ENCODE data around the gene FAM219A.

FAM219A gene

GRCh38 chr9:34502891-34503290 is 44.5 kb upstream of the FAM219A start:
- in situ Hi-C loops (cut with MboI; ENCODE audit: low pct_unique_long_range_greater_than_20kb, low sequenced_read_pairs, unreplicated experiment), result no loop called here
- TF ChIP-seq, protein P1, sequence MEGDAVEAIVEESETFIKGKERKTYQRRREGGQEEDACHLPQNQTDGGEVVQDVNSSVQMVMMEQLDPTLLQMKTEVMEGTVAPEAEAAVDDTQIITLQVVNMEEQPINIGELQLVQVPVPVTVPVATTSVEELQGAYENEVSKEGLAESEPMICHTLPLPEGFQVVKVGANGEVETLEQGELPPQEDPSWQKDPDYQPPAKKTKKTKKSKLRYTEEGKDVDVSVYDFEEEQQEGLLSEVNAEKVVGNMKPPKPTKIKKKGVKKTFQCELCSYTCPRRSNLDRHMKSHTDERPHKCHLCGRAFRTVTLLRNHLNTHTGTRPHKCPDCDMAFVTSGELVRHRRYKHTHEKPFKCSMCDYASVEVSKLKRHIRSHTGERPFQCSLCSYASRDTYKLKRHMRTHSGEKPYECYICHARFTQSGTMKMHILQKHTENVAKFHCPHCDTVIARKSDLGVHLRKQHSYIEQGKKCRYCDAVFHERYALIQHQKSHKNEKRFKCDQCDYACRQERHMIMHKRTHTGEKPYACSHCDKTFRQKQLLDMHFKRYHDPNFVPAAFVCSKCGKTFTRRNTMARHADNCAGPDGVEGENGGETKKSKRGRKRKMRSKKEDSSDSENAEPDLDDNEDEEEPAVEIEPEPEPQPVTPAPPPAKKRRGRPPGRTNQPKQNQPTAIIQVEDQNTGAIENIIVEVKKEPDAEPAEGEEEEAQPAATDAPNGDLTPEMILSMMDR (IDR thresholded peaks at IDR 0.05; ENCODE audit: extremely low read depth, insufficient read depth, missing control alignments), result no peak
- DNase-seq (ENCODE audit: low spot score), result no peak

DNA sequence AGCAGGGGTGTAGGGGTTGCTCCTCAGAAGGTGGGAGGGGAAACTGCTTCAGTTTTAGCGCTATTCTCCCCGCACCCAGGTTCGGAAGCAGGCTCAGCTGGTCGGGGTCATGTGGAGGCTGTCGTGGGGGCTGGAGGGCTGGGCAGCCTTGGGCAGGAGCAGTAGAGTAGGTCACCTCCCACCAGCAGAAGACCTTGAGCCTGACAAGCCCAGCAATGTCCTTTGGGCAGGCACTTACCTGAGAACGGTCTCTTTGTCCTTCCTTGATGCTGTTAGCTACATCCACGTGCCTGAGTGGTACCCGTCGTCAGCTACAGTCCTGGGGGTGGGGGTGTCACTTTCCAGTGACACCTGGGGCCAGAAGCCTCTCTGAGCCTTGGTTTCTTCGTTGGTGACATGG is 44.1 kb upstream of the FAM219A start:
- in situ Hi-C loops (cut with MboI; ENCODE audit: low pct_unique_long_range_greater_than_20kb, low sequenced_read_pairs, unreplicated experiment), result no loop called here
- TF ChIP-seq, protein P1 (IDR thresholded peaks at IDR 0.05; ENCODE audit: extremely low read depth, insufficient read depth, missing control alignments), result no peak
- DNase-seq (ENCODE audit: low spot score), result no peak

DNA sequence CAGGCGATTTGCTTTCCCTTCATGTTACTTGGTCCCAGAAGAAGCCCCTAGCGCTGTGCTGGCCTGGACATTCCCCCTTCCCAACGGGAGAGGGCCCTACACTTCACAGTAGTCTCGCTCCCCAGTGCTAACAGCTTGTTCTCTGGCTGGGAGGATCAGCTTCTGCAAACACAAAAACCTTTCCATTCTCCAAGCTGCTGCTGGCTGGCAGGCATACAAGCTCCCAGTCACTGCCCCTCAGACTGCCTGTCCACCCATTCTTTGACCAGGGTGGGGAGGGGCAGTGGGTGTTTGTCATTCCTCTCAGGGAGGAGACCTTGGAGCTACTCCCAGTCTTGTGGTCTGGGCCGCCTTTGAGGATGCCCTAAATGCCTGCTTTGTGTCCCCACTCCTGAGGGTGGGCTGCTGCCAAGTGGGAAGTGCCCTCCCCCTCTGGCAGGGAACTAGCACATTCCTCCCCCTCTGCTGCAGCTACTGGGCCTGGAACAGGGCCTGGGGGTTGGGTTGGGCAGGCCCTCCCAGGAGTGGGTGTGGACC is 43.6 kb upstream of the FAM219A start:
- in situ Hi-C loops (cut with MboI; ENCODE audit: low pct_unique_long_range_greater_than_20kb, low sequenced_read_pairs, unreplicated experiment), result no loop called here
- DNase-seq (ENCODE audit: low spot score), result no peak
- TF ChIP-seq, protein P1 (IDR thresholded peaks at IDR 0.05; ENCODE audit: extremely low read depth, insufficient read depth, missing control alignments), result no peak

DNA sequence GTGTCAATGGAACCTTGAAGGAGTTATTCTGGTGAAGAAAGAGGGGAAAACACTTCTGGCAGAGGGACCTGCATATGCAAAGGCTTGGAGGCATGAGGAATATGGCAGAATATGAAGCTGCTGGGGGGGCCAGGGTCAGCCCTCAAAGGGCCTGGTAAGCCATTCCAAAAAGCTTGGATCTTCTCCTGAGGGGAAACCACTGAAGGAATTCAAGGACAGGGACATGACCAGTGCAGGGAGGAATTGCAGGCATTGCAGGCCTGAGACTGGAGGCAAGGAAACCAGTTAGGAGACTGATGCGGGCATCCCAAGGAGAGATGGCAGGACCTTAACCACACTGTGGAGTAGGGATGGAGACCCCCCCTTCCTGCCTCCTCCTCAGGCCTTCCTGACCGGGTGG is 43.0 kb upstream of the FAM219A start:
- TF ChIP-seq, protein P1 (IDR thresholded peaks at IDR 0.05; ENCODE audit: extremely low read depth, insufficient read depth, missing control alignments), result no peak
- DNase-seq (ENCODE audit: low spot score), result no peak
- in situ Hi-C loops (cut with MboI; ENCODE audit: low pct_unique_long_range_greater_than_20kb, low sequenced_read_pairs, unreplicated experiment), result no loop called here

DNA sequence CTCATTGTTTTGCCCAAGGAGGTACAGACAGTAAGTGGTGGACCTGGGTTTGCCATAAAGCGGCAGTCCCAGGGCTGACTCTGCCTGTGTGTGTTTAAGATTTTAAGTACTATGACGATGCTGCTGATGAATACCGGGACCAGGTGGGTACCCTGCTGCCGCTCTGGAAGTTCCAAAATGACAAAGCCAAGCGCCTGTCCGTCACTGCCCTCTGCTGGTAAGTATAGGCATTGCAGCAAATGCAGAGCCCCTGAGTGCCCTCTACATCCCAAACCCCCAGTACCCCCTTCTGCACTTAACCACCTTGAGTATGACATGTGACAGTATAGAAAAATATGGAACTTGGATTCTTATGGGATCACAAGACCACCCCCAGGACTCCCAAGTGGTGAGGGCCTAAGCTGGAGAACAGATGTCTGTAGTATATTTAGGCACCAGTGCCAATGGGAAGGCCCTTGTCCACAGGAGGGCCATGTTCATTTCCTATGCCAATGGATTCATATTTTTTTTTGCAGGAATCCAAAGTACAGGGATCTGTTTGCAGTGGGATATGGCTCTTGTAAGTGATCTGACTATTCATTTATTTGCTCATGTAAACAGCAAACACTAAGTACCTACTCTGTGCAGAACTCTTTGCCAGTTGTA is 42.4 kb upstream of the FAM219A start:
- TF ChIP-seq, protein P1 (IDR thresholded peaks at IDR 0.05; ENCODE audit: extremely low read depth, insufficient read depth, missing control alignments), result peak; percentile 85
- in situ Hi-C loops (cut with MboI; ENCODE audit: low pct_unique_long_range_greater_than_20kb, low sequenced_read_pairs, unreplicated experiment), result no loop called here
- DNase-seq (ENCODE audit: low spot score), result peak; percentile 74

GRCh38 chr9:34499076-34499475 is 40.7 kb upstream of the FAM219A start:
- TF ChIP-seq, protein P1 (IDR thresholded peaks at IDR 0.05; ENCODE audit: extremely low read depth, insufficient read depth, missing control alignments), result no peak
- DNase-seq (ENCODE audit: low spot score), result no peak
- in situ Hi-C loops (cut with MboI; ENCODE audit: low pct_unique_long_range_greater_than_20kb, low sequenced_read_pairs, unreplicated experiment), result loop anchor here (10.0 kb wide), 1 partner anchor 64 kb away; no protein-coding TSS in a partner anchor

All from GM13977 (cell line).